GM21717 (cell line): Measurements from ENCODE around the gene SGPL1.

Experiments
- ATAC-seq: cut with Tn5 transposase; IDR thresholded peaks from one replicate; pipeline ENCODE4 v1.9.1; 2021; ENCODE audit warnings: mild to moderate bottlenecking, moderate library complexity; ENCODE audit not compliant: unreplicated experiment

SGPL1 gene

GRCh38 chr10:70872291-70872690, 56.5 kb downstream of the SGPL1 start:
- ATAC-seq = no peak

- no peak for ATAC-seq
Measured at GRCh38 chr10:70874061-70874460, 58.3 kb downstream of the SGPL1 start.

- no peak for ATAC-seq
Measured at GRCh38 chr10:70879207-70879606, 63.5 kb downstream of the SGPL1 start.

GRCh38 chr10:70880077-70880534, 64.4 kb downstream of the SGPL1 start:
- peak; percentile 48 for ATAC-seq

GRCh38 chr10:70884741-70885140, 69.0 kb downstream of the SGPL1 start:
- ATAC-seq = no peak

- ATAC-seq = no peak
Measured at GRCh38 chr10:70885481-70885880, 69.7 kb downstream of the SGPL1 start.

GRCh38 chr10:70885931-70886903, 70.5 kb downstream of the SGPL1 start:
- no peak for ATAC-seq

GRCh38 chr10:70886921-70887665, 71.3 kb downstream of the SGPL1 start:
- no peak for ATAC-seq

- peak; percentile 72 for ATAC-seq
Measured at GRCh38 chr10:70887804-70888800, 72.4 kb downstream of the SGPL1 start, which contains the start of gene PCBD1. PCBD1 (minus strand) TSS chr10:70888565; CDS start chr10:70888533, 32 bp downstream.

- no peak for ATAC-seq
Measured at GRCh38 chr10:70889291-70889690, 73.5 kb downstream of the SGPL1 start.

GRCh38 chr10:70890917-70891431, 75.2 kb downstream of the SGPL1 start:
- no peak for ATAC-seq

- no peak for ATAC-seq
Measured at GRCh38 chr10:70891627-70892026, 75.9 kb downstream of the SGPL1 start.

- ATAC-seq = no peak
Measured at GRCh38 chr10:70892631-70893030, 76.9 kb downstream of the SGPL1 start.

- ATAC-seq = no peak
Measured at GRCh38 chr10:70893227-70894006, 77.7 kb downstream of the SGPL1 start.

- no peak for ATAC-seq
Measured at GRCh38 chr10:70894416-70894815, 78.7 kb downstream of the SGPL1 start.

- ATAC-seq = no peak
Measured at GRCh38 chr10:70896551-70896950, 80.8 kb downstream of the SGPL1 start.

- ATAC-seq = no peak
Measured at GRCh38 chr10:70898687-70899086, 82.9 kb downstream of the SGPL1 start.

- no peak for ATAC-seq
Measured at GRCh38 chr10:70899096-70899495, 83.3 kb downstream of the SGPL1 start.

GRCh38 chr10:70901276-70901878, 85.6 kb downstream of the SGPL1 start:
- ATAC-seq = no peak
